ENCODE results near the gene ZNF205.
"Not testable (repeated sequence)": the region's sequence is repeated elsewhere in the genome, so short reads cannot be mapped to it uniquely, and the experiment has no call there.

Gene ZNF205

GRCh38 chr16:3070608-3071111 is 41.7 kb upstream of the ZNF205 start:
- no peak for DNase-seq (ENCODE audit: low read depth)
- TF ChIP-seq CTCF (IDR thresholded peaks at IDR 0.05; ENCODE audit: low read length, missing control alignments): no peak
- H3K4me3 ChIP-seq (replicated peaks; ENCODE audit: low read depth, low read length): no peak overlapping the region

GRCh38 chr16:3071655-3072054 is 40.7 kb upstream of the ZNF205 start:
- no peak for TF ChIP-seq CTCF (IDR thresholded peaks at IDR 0.05; ENCODE audit: low read length, missing control alignments)
- DNase-seq (ENCODE audit: low read depth): no peak
- no peak overlapping the region for H3K4me3 ChIP-seq (replicated peaks; ENCODE audit: low read depth, low read length)

- H3K4me3 ChIP-seq (replicated peaks; ENCODE audit: low read depth, low read length); DNase-seq (ENCODE audit: low read depth): not testable (repeated sequence)
These were observed 40.2 kb upstream of the ZNF205 start for GRCh38 chr16:3072148-3072547.

GRCh38 chr16:3072576-3073263 is 39.7 kb upstream of the ZNF205 start:
- not testable (repeated sequence) for DNase-seq (ENCODE audit: low read depth); H3K4me3 ChIP-seq (replicated peaks; ENCODE audit: low read depth, low read length)

- no peak overlapping the region for H3K4me3 ChIP-seq (replicated peaks; ENCODE audit: low read depth, low read length)
- no peak for TF ChIP-seq CTCF (IDR thresholded peaks at IDR 0.05; ENCODE audit: low read length, missing control alignments)
- DNase-seq (ENCODE audit: low read depth): no peak
These were observed 38.9 kb upstream of the ZNF205 start for GRCh38 chr16:3073448-3073847.

GRCh38 chr16:3074860-3075522 is 37.4 kb upstream of the ZNF205 start:
- H3K4me3 ChIP-seq (replicated peaks; ENCODE audit: low read depth, low read length): no peak overlapping the region
- no peak for DNase-seq (ENCODE audit: low read depth)
- no peak for TF ChIP-seq CTCF (IDR thresholded peaks at IDR 0.05; ENCODE audit: low read length, missing control alignments)

- no peak for DNase-seq (ENCODE audit: low read depth)
- no peak for TF ChIP-seq CTCF (IDR thresholded peaks at IDR 0.05; ENCODE audit: low read length, missing control alignments)
- no peak overlapping the region for H3K4me3 ChIP-seq (replicated peaks; ENCODE audit: low read depth, low read length)
These were observed 36.9 kb upstream of the ZNF205 start for GRCh38 chr16:3075523-3075915.

GRCh38 chr16:3075946-3076345 is 36.4 kb upstream of the ZNF205 start:
- H3K4me3 ChIP-seq (replicated peaks; ENCODE audit: low read depth, low read length): not testable (repeated sequence)

More at GRCh38 chr16:3075946-3076345, 36.4 kb upstream of the ZNF205 start:
- DNase-seq (ENCODE audit: low read depth): not testable (repeated sequence)

Data from fibroblast of pulmonary artery (primary cell).